Measurements from ENCODE around the gene CELF4.

CELF4 gene

GRCh38 chr18:37572736-37573135 lies 7.1 kb upstream of the CELF4 start:
- DNase-seq (ENCODE audit: low read depth in 2 of 2) = no peak

- DNase-seq (ENCODE audit: low read depth in 2 of 2) = no peak
Observed at GRCh38 chr18:37571266-37571665, 5.7 kb upstream of the CELF4 start.

GRCh38 chr18:37570336-37570930 lies 4.8 kb upstream of the CELF4 start:
- no peak for DNase-seq (ENCODE audit: low read depth in 2 of 2)

GRCh38 chr18:37568671-37569070 lies 3.1 kb upstream of the CELF4 start:
- DNase-seq (ENCODE audit: low read depth in 2 of 2) = no peak

- no peak for DNase-seq (ENCODE audit: low read depth in 2 of 2)
Observed at GRCh38 chr18:37567994-37568359, 2.4 kb upstream of the CELF4 start.

- no peak for DNase-seq (ENCODE audit: low read depth in 2 of 2)
Observed at GRCh38 chr18:37567061-37567993, 1.7 kb upstream of the CELF4 start.

GRCh38 chr18:37566479-37567060 lies 972 bp upstream of the CELF4 start:
- DNase-seq (ENCODE audit: low read depth in 2 of 2) = no peak

GRCh38 chr18:37565977-37566478 lies 430 bp upstream of the CELF4 start:
- DNase-seq (ENCODE audit: low read depth in 2 of 2) = no peak

GRCh38 chr18:37564711-37565100 lies 892 bp downstream of the CELF4 start:
- no peak for DNase-seq (ENCODE audit: low read depth in 2 of 2)

GRCh38 chr18:37563931-37564392 lies 1.6 kb downstream of the CELF4 start:
- no peak for DNase-seq (ENCODE audit: low read depth in 2 of 2)

- no peak for DNase-seq (ENCODE audit: low read depth in 2 of 2)
Observed at GRCh38 chr18:37561986-37562385, 3.6 kb downstream of the CELF4 start.

GRCh38 chr18:37560003-37560402 lies 5.6 kb downstream of the CELF4 start:
- no peak for DNase-seq (ENCODE audit: low read depth in 2 of 2)

GRCh38 chr18:37559194-37559593 lies 6.4 kb downstream of the CELF4 start:
- no peak for DNase-seq (ENCODE audit: low read depth in 2 of 2)

- DNase-seq (ENCODE audit: low read depth in 2 of 2) = no peak
Observed at GRCh38 chr18:37554399-37554787, 11.2 kb downstream of the CELF4 start.

- no peak for DNase-seq (ENCODE audit: low read depth in 2 of 2)
Observed at GRCh38 chr18:37553633-37554398, 11.8 kb downstream of the CELF4 start.

GRCh38 chr18:37552286-37552685 lies 13.3 kb downstream of the CELF4 start:
- no peak for DNase-seq (ENCODE audit: low read depth in 2 of 2)

GRCh38 chr18:37551846-37552245 lies 13.8 kb downstream of the CELF4 start:
- DNase-seq (ENCODE audit: low read depth in 2 of 2) = no peak

- DNase-seq (ENCODE audit: low read depth in 2 of 2) = no peak
Observed at GRCh38 chr18:37551249-37551648, 14.3 kb downstream of the CELF4 start.

- DNase-seq (ENCODE audit: low read depth in 2 of 2) = no peak
Observed at GRCh38 chr18:37550118-37550875, 15.3 kb downstream of the CELF4 start.

- DNase-seq (ENCODE audit: low read depth in 2 of 2) = no peak
Observed at GRCh38 chr18:37548679-37549289, 16.8 kb downstream of the CELF4 start.
